NK-92 treated with Interleukin-12 subunit alpha and Interleukin-12 subunit beta, amount 100 ng/mL, for 24 hours (cell line): ENCODE results near the gene SSX2IP.

Experiments
- DNase-seq: peaks from one replicate; lab custom pipeline; 2025; lab: John Stamatoyannopoulos, UW

SSX2IP gene

DNA sequence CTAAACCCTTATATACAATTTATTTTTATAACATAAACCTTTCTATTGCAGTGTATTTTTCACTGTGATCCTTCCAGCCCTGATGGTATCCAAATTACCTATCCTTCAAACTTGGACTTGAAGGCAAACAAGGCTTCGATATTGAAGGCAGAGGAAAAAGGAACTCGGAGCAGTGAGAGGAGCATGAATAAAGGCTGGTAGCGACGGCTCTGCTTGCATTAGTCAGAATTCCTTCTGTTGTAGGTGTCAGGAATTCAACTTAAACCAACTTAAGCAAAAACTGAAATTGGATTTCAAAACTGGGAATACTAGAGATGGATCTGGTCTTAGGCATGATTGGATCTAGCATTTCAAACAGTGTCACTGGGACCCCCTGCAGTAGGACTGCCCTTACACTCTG lies 17.8 kb upstream of the SSX2IP start:
- no peak for DNase-seq

DNA sequence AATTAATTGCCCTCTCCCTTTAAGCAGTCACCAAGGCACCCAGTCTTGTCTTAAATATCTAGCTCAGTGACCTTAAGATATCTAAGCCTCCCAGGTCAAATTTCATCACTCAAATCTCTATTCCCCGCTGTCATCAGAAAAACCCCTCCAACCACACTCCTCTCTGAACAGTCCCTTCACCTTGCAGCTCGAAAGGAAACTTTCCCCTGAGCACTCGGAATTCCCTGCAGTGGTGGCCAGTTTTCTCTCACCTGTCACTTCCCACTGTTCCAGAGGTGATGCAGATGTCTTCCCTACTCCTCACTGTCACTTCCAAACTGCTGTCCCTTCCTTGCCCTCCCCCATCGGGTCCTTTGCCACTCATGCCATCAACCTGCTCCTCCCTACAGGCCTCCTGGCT lies 15.3 kb upstream of the SSX2IP start:
- DNase-seq, result no peak

DNA sequence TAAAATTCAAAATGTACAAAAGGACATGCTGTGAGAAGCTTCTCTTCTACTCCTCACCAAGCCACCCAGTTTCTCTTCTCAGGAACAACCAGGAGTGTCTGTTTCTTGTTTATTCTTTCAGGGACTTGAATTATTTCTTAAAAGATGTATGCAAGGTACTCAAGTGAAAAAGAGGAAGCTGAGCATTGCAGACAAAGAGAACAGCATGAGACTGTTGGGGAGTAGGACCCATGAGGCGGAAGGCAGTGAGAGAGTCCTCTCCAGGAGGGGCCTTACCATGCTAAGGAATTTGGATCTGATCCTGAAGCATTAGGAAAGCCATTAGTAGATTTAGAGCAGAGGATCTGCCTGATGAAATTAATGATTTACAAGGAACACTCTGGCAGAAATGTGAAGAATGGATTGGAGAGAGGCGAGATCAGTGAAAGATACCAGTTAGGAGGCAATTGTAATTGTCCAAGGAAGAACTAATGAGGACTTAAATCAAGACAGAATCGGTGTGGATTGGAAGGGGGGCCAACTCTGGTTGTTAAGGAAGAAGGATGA lies 14.7 kb upstream of the SSX2IP start:
- DNase-seq, result no peak

DNA sequence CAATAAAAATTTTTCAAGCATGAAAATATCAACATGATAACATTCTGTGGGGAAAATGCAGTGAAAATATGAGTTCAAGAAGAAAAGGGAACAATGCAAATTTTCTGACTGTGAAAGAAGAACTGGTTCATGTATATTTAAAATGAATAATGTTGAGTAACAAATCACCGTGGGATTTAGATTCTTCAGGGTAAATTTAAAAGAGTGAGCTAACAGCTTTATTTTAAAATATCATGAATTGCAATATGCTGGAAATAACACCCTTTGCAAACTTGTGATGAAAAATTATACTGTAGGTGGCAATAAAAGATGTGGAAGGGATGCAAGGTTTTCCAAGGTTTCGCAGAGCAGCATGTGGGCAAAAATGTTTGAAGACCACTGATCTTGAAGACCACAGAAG lies 13.2 kb upstream of the SSX2IP start:
- DNase-seq, result no peak

DNA sequence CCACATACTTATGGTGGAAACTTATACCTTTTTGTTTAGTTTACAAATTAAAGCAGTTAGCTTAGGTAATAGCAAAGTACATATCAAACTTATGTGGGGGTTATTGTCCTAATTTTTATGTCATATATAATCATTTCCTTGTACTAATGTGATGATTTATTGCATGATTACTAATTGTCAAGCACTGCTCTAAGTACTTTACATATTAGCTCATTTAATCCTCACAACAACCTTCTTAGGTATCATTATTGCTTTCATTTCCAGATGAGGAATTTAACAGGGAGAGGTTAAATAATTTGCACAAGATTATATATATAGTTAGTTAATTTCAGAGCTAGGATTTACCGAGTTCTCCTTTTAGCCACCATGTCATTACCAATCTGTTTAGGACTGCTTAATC lies 11.9 kb upstream of the SSX2IP start:
- DNase-seq, result no peak

DNA sequence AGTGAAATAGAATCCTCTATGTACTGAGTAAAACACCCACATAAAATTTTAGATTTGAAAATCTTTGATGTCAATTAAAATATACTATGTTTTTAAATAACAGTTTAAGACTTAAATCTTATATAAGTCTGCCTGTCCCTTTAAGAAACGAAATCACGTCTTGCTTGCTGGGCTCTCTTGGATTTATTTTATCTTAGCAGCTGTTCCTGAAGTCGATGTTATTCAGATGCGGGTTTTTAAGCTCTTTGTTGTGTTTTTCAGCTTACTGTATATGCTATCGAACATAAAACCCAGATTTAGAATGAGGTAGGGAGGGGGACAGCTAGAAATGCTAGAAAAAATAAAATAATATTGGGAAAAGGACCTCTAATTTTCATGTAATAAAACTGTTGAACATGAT lies 11.1 kb upstream of the SSX2IP start:
- no peak for DNase-seq

DNA sequence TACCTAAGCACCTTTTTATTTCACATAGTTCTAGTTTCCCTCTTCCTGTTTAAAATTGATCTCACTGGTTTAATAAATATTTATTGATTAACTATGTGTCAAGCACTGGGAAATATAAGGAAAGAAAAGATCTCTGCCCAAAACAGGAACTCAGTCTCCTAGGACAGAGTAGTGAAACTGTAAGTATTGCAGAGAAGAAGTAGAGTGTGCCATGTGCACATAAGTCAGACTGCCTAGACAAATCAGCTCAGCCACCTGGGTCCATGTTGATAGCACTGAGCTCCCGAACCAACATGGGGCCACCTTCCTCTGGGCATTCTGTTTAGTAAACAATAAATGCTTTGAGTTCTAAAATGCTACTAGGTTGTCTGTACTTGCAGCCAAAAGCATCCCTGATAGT lies 9.8 kb upstream of the SSX2IP start:
- DNase-seq, result no peak

DNA sequence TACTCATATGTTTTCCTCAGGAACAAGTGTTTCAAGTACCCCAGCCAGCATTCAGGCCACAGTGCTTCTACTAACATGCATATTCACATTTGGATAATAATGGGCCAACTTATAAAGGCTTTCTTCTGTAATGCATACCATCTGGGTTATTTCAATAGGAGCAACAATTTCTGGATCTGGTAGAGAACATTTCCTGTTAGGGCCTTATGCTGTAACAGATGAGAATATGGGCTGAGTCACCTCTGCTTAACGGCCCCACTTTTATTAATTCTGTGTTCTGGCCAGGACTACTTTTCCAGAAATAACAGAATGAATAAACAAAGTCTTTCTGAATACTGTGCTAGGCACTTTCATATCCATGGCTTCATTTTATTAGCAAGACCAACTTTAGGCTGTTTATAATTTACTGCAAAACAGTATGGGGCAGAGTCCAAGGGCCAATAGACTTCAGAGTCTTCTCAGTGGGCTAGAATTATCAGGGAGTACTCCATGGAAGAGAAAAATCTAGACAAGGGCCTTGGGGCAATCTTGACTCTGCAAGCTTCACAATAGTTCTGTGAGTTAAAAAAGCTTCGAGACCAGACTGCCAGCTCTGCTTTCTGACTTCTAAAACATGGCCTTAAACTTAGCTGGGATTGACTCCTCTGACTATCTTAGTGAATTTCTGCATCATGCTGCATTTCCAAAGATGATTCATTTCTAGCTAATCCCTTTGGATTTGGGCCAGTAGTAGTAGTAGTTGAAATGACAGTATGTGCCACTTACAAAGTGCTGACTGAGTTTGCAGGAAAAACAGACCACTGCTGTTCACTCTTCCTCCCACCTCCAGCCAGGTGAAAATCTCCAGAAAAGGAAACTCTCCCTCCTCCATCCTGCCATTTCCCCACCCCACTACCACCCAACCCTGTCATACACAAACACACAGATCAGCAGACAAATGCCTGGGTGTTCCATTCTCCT lies 8.2 kb upstream of the SSX2IP start:
- DNase-seq, result no peak

DNA sequence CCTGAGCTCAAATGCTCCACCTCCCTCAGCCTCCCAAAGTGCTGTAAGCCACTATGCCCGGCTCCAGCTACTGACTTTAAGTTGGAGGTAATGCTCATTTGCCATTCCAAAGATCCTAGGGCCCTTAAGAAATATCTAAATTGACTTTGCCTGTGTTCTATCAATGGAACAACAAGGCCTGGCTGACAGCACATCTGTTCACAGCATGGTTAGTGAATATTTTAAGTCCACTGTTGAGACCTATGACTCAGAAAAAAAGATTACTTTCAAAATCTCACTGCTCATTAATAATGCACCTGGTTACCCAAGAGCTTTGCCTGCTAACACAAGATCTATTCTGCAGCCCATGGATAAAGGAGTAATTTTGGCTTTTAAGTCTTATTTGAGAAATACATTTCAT lies 3.5 kb upstream of the SSX2IP start:
- DNase-seq, result no peak

DNA sequence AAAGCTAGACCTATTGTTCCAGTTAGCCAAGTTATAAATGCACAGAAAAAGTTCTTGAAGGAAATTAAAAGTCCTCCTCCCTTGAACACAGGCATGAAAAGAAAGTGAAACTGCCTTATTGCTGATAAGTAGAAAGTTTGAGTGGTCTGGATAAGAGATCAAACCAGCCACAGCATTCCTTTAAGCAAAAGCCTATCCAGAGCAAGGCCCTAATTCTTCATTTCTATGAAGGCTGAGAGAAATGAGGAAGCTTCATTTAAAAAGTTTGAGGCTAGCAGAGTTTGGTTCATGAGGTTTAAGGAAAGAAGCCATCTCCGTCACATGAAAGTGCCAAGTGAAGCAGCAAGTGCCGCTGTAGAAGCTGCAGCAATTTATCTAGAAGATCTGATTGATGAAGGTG lies 2.7 kb upstream of the SSX2IP start:
- DNase-seq, result no peak

DNA sequence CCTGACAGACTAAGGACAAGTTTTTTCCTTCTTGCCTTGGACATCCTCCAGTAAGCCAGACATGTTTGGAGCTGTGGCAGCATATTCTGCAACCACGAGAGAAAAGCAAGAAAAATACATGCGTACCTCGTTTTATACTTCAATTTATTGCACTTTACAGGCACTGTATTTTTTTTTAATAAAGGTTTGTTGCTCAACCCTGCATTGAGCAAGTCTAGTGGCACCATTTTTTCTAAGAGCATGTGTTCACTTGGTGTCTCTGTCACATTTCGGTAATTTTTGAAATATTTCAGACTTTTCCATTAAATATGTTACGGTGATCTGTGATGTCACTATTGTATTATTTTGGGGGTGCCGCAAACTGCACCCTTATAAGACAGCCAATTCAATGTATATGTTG lies 2.1 kb upstream of the SSX2IP start:
- no peak for DNase-seq

DNA sequence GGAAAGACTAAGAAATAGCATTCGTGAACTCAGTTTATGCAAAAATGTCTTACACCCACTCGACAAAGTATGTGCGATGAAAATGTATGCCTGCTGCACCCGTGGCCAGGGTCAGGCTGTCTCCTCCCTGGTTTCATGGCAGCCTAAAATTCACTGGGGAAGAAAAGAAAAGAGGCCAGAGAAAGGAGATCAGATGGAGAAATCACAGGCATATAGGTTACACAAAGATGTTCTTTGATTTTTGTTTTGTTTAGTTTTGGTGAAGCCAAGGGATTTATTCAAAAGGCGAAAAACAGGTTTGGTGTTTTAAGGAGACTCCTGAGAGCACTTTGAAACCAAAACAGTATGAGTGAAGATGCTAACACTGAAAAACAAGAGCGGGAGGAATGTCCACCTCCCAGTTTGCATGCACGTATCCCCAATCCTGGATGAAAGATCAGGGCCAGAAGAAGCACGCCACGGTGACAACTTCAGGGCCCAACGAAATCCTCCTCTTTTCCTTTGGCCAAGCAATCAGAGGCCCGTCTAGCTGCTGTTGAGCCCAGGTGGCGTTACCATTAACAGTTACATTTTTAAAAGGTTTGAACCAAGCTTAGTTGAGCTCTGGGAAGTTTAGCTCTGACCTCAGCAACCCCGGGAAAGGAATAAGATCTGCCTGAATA lies 992 bp upstream of the SSX2IP start:
- DNase-seq, result no peak

DNA sequence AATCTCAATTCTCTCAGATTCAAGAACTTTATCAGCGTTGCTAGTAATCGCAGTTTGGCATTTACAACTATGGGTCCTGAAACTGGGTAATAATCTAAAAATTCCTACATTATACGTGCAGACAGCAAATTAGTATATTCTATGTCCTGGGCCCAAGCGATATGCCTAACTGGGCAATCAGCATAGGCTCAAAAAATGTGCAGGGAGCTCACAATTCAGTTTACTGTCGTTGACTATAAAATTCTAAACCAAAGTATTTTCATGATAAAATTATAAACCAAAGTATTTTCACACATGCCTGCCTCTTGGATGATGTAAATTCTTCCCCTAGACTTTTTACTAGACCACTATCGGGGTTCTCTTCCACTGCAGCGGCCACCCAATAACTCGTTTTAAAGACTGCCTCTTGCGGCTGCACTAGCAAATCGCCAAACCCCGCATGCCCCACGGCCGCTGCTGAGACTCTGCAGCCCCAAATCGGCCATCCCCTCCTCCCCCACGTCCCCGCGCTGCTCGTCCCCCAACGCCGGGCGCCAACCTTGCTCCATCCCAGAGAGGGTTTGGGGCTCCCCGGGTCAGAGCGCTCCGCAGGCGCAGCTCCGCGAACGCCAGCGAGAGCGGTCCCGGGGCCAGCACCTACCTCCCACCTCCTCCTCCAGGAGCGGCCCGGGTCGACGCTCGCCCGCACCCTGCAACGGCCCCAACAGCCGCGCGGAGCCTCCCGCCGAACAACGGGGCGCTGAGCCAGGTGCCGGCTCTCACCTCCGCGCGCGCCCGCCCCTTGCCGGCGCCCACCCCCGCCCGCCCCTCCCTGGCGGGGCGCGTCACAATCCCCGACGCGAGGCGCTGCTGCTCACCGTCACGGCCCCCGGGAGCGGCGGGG lies 506 bp downstream of the SSX2IP start:
- DNase-seq, result peak; percentile 41

DNA sequence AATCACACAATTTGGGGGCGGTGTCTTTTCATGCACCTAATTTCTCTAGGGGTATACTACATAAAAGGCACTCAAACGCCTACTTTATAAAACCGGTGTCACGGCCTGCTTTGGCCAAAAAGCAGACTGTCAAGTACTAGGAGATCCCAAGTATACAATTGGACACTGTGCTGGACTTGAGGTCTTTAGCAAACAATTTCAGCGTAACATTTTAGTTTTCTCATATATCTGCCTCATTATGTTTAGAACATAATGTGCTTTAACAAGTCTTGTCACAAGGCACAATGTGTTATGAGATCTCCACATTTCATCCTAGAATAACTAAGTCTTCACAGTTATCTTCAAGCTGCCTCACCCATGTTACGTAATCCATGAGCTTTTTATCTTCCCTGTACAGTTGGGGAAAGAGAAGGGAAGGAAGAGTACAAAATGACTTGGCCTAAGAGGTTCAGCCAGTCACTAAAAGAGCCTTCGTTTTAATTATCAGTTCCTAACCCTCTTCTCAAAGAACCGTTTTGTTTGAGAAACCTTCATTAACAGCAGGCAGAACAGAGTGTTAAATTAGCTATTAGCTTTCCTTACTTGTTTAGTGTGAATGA lies 1.7 kb downstream of the SSX2IP start:
- DNase-seq, result no peak

DNA sequence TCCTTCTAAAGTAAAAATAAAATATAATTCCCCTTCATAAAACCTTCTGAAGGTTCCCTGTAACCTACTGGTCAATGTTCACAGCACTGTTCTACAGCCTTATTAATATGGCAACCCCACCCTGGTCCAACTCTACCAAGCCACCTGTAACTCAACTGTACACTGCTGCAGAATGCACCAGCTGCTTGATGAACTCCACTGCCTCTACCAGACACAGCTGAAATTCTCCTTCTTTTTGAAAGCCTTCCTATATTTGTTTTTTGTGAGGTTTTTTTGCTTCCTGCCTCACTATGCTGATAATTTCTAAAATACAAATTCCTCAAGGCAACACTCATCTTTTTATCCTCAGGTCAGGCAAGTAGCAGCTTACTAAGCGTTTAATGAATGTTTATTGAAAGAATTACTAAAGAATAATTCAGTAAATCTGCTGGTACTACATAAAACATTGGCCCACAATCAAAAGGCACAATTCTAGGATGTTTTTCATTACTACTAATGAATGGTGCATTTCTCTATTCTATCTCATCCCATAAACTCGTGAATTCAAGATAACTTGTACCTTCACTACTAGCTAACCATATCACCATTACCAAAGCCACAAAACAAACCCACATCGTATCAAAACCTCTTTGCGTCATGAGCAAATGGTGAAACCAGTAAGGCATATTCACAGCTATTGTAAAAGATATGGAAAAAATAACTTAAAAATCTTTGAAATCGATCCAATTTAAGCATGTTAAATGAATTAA lies 2.4 kb downstream of the SSX2IP start:
- DNase-seq, result no peak

DNA sequence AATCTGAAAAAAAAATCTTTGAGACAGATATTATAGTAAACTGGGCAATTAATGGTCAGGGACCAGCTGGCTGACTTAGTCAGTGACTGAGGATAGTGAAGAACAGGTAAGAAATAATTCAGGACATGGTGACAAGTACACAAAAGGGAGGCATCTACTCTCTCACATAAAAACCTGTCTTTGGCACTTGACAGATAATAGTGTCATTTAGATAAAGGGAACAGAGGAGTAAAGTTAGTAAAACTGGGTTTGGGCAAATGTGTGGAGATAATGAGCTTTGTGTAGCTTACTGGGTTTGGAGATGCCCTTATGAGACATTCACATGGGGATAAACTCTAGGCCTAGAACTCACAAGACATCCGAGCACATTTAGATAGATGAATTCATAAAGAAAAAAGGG lies 4.0 kb downstream of the SSX2IP start:
- no peak for DNase-seq

DNA sequence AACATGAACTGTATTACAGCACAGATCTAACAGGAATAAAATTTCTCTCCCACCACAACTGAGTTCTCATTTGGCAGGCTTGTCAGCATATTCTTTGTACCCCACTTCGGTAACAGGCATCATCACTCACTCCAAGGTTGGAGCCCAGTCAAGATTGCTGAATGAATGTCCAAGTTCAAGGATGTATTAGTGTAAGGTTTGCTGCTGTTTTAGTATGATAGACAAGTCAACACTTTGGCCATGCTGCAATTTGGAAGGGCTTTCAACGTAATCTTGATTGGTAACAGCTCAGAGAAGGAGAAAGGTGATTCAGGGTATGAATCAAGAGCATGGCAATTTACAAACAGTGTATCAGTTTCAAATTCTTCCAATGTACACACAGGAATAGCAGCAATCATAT lies 6.8 kb downstream of the SSX2IP start:
- DNase-seq, result no peak

DNA sequence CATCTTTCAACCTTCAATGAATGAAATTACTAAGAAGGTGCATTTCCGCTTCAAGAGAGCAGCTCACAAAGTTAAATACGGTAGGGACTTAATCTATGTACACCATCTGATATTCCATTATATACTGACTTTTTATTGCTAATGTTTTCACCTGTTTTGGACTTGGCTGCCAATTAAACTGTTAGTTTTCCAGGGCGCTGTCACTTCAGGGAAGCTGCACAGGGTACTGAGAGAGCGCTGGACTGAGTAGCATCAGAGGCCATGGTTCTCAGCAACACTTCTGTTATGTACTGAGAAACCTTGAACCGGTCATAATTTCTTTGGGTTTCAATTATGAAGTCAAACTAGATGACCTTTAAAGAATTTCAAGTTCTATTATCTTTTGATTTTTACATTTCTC lies 8.2 kb downstream of the SSX2IP start:
- DNase-seq, result no peak

DNA sequence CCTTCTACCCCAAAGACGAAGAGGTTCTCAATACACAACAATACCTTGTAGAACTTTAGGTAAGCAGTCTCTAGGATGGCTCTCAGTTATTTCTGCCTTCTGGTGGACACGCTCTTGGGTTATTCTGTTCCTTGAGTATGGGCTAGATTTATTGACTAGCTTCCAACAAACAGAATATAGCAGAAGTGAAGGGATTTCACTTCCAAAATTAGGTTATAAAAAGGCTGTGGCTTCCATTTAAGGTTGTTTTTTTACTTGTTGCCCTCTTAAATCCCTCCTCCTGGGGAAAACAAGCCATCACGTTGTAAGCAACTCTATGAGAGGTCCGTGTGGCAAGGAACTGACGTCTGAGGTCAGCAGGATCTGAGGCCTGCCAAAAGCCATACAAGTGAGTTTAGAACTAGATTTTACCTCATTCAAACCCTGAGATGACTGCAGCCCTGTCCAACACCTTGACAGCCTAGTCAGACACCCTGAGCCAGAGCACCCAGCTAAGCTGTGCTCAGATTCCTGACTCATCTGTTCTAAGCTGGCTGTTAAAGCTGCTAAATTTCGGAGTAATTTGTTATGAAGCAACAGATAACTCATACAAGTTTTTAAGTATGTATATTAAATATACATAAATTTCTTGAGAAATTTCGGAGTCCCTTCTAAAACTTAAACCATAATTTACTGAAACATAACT lies 12.7 kb downstream of the SSX2IP start:
- DNase-seq, result no peak

DNA sequence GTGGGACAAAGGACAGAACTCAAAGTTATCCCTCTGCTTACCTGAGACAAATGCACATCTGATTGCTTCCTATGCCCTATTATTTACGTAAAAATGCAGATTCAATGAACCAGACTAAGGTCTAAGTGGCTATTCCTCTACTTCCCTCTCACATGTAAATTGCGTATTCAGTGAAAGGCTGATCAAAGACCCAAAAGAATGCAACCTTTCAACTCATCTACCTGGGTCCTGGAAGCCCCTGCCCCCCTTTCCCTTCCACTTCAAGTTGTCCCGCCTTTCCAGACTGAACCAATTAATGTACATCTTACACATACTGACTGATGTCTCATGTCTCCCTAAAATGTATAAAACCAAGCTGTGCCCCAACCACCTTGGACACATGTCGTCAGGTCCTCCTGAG lies 14.6 kb downstream of the SSX2IP start:
- no peak for DNase-seq

DNA sequence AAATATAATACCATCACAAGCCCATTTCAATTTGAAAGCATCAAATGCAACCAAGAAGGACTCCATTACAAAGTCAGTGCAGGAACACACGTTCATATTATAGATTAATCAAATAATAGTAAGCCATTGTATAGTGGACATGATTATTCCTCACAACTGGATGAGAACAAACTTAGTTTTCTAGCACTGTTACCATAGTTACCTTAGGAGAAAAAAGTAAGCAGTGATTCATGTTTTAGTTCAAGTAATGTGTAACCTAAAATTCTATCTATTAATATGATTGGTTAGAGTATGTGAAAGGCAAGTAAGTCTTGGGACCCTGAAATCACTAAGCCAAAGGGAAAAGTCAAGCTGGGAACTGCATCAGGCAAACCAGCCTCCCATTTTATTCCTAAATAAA lies 15.2 kb downstream of the SSX2IP start:
- no peak for DNase-seq
